GM12878 (cell line): Measurements from ENCODE around the gene NES. TPM values are rescaled to one million over a fixed set of nuclear protein-coding genes. Genes with fewer than 3 reads are reported as not detected.

ENCODE experiments used
- ATAC-seq: fragments of 200-7000 bp; cut with Tn5 transposase; 3 replicates; pipeline ENCODE4 v1.9.1; 2020; ENCODE audit warnings: mild to moderate bottlenecking, moderate library complexity
- BruUV-seq: library from RNA; stranded (reverse); fragments of 400-500 nt; replicated peaks from 2 replicates; lab custom pipeline; 2021; lab: Mats Ljungman, UMichigan
- CTCF ChIA-PET: fragments of 300-600 bp; sonication (Branson Sonifier 250); formaldehyde crosslinking; extraction: SDS; loops from one replicate; lab custom pipeline; 2021; ENCODE audit warnings: inconsistent platforms; lab: Yijun Ruan, JAX
- POLR2A ChIA-PET: fragments of 350-600 bp; formaldehyde crosslinking; extraction: SDS; loops from one replicate; lab custom pipeline; 2021; ENCODE audit warnings: inconsistent platforms; lab: Charles Lee
- RAD21 ChIA-PET: fragments of 300-600 bp; sonication (Branson Sonifier 250); formaldehyde crosslinking; loops from one replicate; lab custom pipeline; 2023; ENCODE audit warnings: antibody characterized with exemption; ENCODE audit not compliant: unreplicated experiment; lab: Charles Lee
- SMC1A ChIA-PET: fragments of 300-600 bp; sonication (Branson Sonifier 250); formaldehyde crosslinking; loops from one replicate; lab custom pipeline; 2023; ENCODE audit not compliant: unreplicated experiment, uncharacterized antibody; lab: Charles Lee
- DNase-seq: peaks from one replicate; pipeline ENCODE4 v3.0.0-alpha.2; 2011; ENCODE audit warnings: low read depth, low spot score
- FAIRE-seq: peaks from 3 replicates; lab custom pipeline; 2011; peaks lifted over from hg19 to GRCh38; lab: Jason Lieb, UNC
- H2AFZ ChIP-seq: 2 replicates; pipeline ENCODE4 v1.6.0; 2011; ENCODE audit warnings: low read depth, low read length, control low read depth; ENCODE audit not compliant: control insufficient read depth
- H3K27ac ChIP-seq: 2 replicates; pipeline ENCODE4 v1.5.1; 2011; ENCODE audit warnings: control low read depth; ENCODE audit not compliant: control insufficient read depth, insufficient read depth
- H3K27me3 ChIP-seq, 2 experiments: replicated peaks in 1 of 2; 2 replicates each; pipeline versions ENCODE4 v1.6.0 to v1.6.1; 2011; ENCODE audit warnings: low read length in 1 of 2; ENCODE audit not compliant: control insufficient read depth in 2 of 2, insufficient read depth in 2 of 2
- H3K36me3 ChIP-seq, 2 experiments: 2 replicates each; pipeline ENCODE4 v1.5.1; 2011; ENCODE audit warnings: low read length in 1 of 2; ENCODE audit not compliant: control insufficient read depth in 2 of 2, insufficient read depth in 2 of 2
- H3K4me1 ChIP-seq: 2 replicates; pipeline ENCODE4 v1.6.1; 2011; ENCODE audit warnings: mild to moderate bottlenecking, low read length, moderate library complexity, mixed read lengths; ENCODE audit not compliant: control insufficient read depth, insufficient read depth
- H3K4me2 ChIP-seq: 2 replicates; pipeline ENCODE4 v1.6.0; 2011; ENCODE audit warnings: control low read depth; ENCODE audit not compliant: control insufficient read depth, insufficient read depth
- H3K4me3 ChIP-seq: fragments of 200-600 bp; sonication (generic); 2 replicates; pipeline ENCODE4 v1.5.1; 2016
- H3K79me2 ChIP-seq: 2 replicates; pipeline ENCODE4 v1.6.0; 2011; ENCODE audit warnings: low read length; ENCODE audit not compliant: control insufficient read depth, insufficient read depth
- H3K9ac ChIP-seq: 2 replicates; pipeline ENCODE4 v1.8.0; 2011; ENCODE audit warnings: low read length, control low read depth, mixed read lengths; ENCODE audit not compliant: control insufficient read depth, insufficient read depth
- H3K9me3 ChIP-seq: replicated peaks from 3 replicates; pipeline ENCODE4 v1.5.1; 2011; ENCODE audit warnings: mild to moderate bottlenecking, low read length; ENCODE audit not compliant: control insufficient read depth, insufficient read depth
- H4K20me1 ChIP-seq: 2 replicates; pipeline ENCODE4 v1.6.0; 2011; ENCODE audit not compliant: control insufficient read depth, insufficient read depth
- BHLHE40 ChIP-seq, 2 experiments: fragments of 450-650 bp in 1 of 2; IDR thresholded peaks; 2 replicates each; pipeline ENCODE4 v1.6.1; 2011 to 2017; ENCODE audit warnings: low read depth in 2 of 2, borderline replicate concordance in 1 of 2, improper control_type of control experiment in 1 of 2, low read length in 1 of 2, mild to moderate bottlenecking in 1 of 2
- HDGF ChIP-seq: fragments of 450-650 bp; IDR thresholded peaks from 2 replicates; pipeline ENCODE4 v1.6.1; 2016; ENCODE audit warnings: antibody characterized with exemption
- IKZF1 ChIP-seq: fragments of 450-650 bp; conservative IDR thresholded peaks from 2 replicates; pipeline ENCODE4 v1.6.1; 2017; ENCODE audit warnings: antibody characterized with exemption, mild to moderate bottlenecking
- LARP7 ChIP-seq: fragments of 450-650 bp; IDR thresholded peaks from 2 replicates; pipeline ENCODE4 v1.6.1; 2017; ENCODE audit warnings: mild to moderate bottlenecking
- MXI1 ChIP-seq: fragments of 150-350 bp; IDR thresholded peaks from 2 replicates; pipeline ENCODE4 v1.6.1; 2011; ENCODE audit warnings: low read depth, mild to moderate bottlenecking, inconsistent platforms, low read length, improper control_type of control experiment
- NBN ChIP-seq: fragments of 450-650 bp; IDR thresholded peaks from 2 replicates; pipeline ENCODE4 v1.6.1; 2016
- NKRF ChIP-seq: fragments of 450-650 bp; conservative IDR thresholded peaks from 2 replicates; pipeline ENCODE4 v1.6.1; 2017; ENCODE audit warnings: mild to moderate bottlenecking, moderate library complexity
- RAD21 ChIP-seq: IDR thresholded peaks from 2 replicates; pipeline ENCODE4 v1.6.1; 2011; ENCODE audit warnings: mild to moderate bottlenecking, low read depth, low read length, moderate library complexity; ENCODE audit not compliant: insufficient read depth
- RELA ChIP-seq: fragments of 450-650 bp; IDR thresholded peaks from 2 replicates; pipeline ENCODE4 v1.8.0; 2014; ENCODE audit warnings: borderline replicate concordance; ENCODE audit not compliant: partially characterized antibody
- SMC3 ChIP-seq: IDR thresholded peaks from 2 replicates; pipeline ENCODE4 v1.6.1; 2011; ENCODE audit warnings: low read length, improper control_type of control experiment, borderline replicate concordance
- ZNF384 ChIP-seq: IDR thresholded peaks from 2 replicates; pipeline ENCODE4 v1.6.1; 2012; ENCODE audit warnings: low read depth, mild to moderate bottlenecking, low read length, improper control_type of control experiment, borderline replicate concordance
- WGBS: methylation state at CpG from one replicate; pipeline ENCODE4 v1.1.6; 2016; ENCODE audit warnings: low lambda C conversion rate; ENCODE audit not compliant: insufficient replicate concordance, insufficient coverage; ENCODE audit errors: missing lambda C conversion rate; 5-methylcytosine and 5-hydroxymethylcytosine counted together
- in situ Hi-C: fragments of 300-500 bp; cut with MboI; formaldehyde crosslinking; loops from 9 replicates; pipeline ENCODE4 v1.14.3; 2018; ENCODE audit warnings: mixed read lengths
- intact Hi-C: fragments of 100-400 bp; cut with micrococcal nuclease; formaldehyde crosslinking; loops from one replicate; pipeline ENCODE4 v1.14.2; 2022; ENCODE audit not compliant: unreplicated experiment
- polyA plus RNA-seq, 11 experiments: library from polyadenylated mRNA; depleted of rRNA in 4 of 11; unstranded in 6 of 11; stranded (reverse) in 5 of 11; fragments of >200 nt; fragmentation: Nextera tagmentation in 4 of 11; fragmentation: Illumina TruSeq in 1 of 11; extraction: Ambion mirVana in 4 of 11; extraction: Trizol in 1 of 11; gene quantifications; 1 replicate in 1 of 11; 2 replicates in 10 of 11; pipeline versions ENCODE4 v1.2.1 to v1.2.3, GENCODE V29; 2011 to 2016; ENCODE audit warnings: inconsistent platforms in 2 of 11, missing spikeins in 2 of 11, low read depth in 1 of 11
- total RNA-seq, 4 experiments: library from RNA; depleted of rRNA in 3 of 4; stranded (reverse); fragments of >200 nt in 3 of 4; fragmentation: Illumina TruSeq in 1 of 4; extraction: Trizol in 1 of 4; gene quantifications; 2 replicates each; pipeline versions ENCODE4 v1.2.1 to v1.2.3, GENCODE V29; 2013 to 2021
- TF ChIP-seq, protein P1 (sequence below): IDR thresholded peaks from 2 replicates; pipeline ENCODE4 v1.6.1; 2011; ENCODE audit warnings: borderline replicate concordance, low read depth, mild to moderate bottlenecking, moderate library complexity, mixed read lengths, low read length; ENCODE audit not compliant: insufficient read depth; ENCODE audit errors: extremely low read length
- TF ChIP-seq, protein P2 (sequence below), 3 experiments: IDR thresholded peaks in 2 of 3; conservative IDR thresholded peaks in 1 of 3; 2 replicates each; pipeline ENCODE4 v1.5.1; 2011; ENCODE audit warnings: low read depth in 3 of 3, low read length in 3 of 3, mild to moderate bottlenecking in 3 of 3, control low read depth in 2 of 3, moderate library complexity in 2 of 3, inconsistent platforms in 1 of 3, mixed read lengths in 1 of 3; ENCODE audit not compliant: control insufficient read depth in 2 of 3, insufficient read depth in 1 of 3; ENCODE audit errors: extremely low read depth in 1 of 3

The NES gene
- total and polyA plus RNA-seq, 10 of the 15 experiments (the other 5 are each of a cell fraction or from before 2014, with no cell fraction given), result under 0.01 to 0.15 (median 0.02) TPM; not detected in 4

- Histone ChIP-seq H3K27ac (peak overlapping the region; percentile 91), H3K36me3 (peaks cover 12 to 26% of the 10 kb centered on the region in 2 experiments), H3K27me3 (no peaks in the 10 kb centered on the region), H3K9ac (peak overlapping the region; percentile 98), H4K20me1 (peaks cover 7% of the 10 kb centered on the region), H3K4me1 (peaks cover 14% of the 10 kb centered on the region), H3K4me2 (peak overlapping the region; percentile 99), H2AFZ (no peak overlapping the region), H3K9me3 (no peaks in the 10 kb centered on the region), H3K4me3 (peak overlapping the region; percentile 100), H3K79me2 (peaks cover 77% of the 10 kb centered on the region)
- POLR2A ChIA-PET, result interaction anchor here (0.6 to 7.0 kb wide), 11 partner anchors 13 to 157 kb away, joined by 3 to 75 read pairs (median 8); partner anchors contain the start of genes HDGF, MRPL24, NTRK1 and PRCC
- in situ Hi-C loops (no loop called here), intact Hi-C loops (loop anchor here (1.0 to 10.0 kb wide), 6 partner anchors 26 to 164 kb away; partner anchors contain the start of gene NTRK1)
- CTCF ChIA-PET, result interaction anchor here (0.6 to 11.2 kb wide), 70 partner anchors 10 to 449 kb away, joined by 3 to 433 read pairs (median 6); partner anchors contain the start of genes CRABP2, HAPLN2, HDGF and INSRR
- under 1% methylated on average over 15 of the region's 15 CpGs for WGBS
- FAIRE-seq (peak; percentile 27), ATAC-seq (peak; percentile 49), DNase-seq (no peak)
- RAD21 ChIA-PET, result interaction anchor here (0.6 to 7.1 kb wide), 41 partner anchors 14 to 455 kb away, joined by 3 to 173 read pairs (median 7); partner anchors contain the start of genes CRABP2, HDGF, INSRR and MRPL24
- no TSS peak for BruUV-seq
- SMC1A ChIA-PET, result interaction anchor here (0.6 to 10.0 kb wide), 44 partner anchors 11 to 269 kb away, joined by 3 to 168 read pairs (median 7); partner anchors contain the start of genes CRABP2, HDGF, INSRR and MRPL24
- TF ChIP-seq ZNF384 (no peak), BHLHE40 (IDR thresholded peaks at IDR 0.05; ENCODE audit: borderline replicate concordance in 1 of 2, low read depth in 2 of 2, low read length in 1 of 2) (0 out of 4 replicates have a peak, but pooled peaks of 1 of the 2 experiments have one; percentile 5), NKRF (0 out of 2 replicates have a peak, but pooled peaks have one; percentile 45), SMC3 (peak; percentile 62; the same call in 1 of the 2 replicates), MXI1 (peak; percentile 33; the same call in 1 of the 2 replicates), RAD21 (peak; percentile 73), LARP7 (0 out of 2 replicates have a peak, but pooled peaks have one; percentile 47), IKZF1 (0 out of 2 replicates have a peak, but pooled peaks have one; percentile 7), HDGF (peak; percentile 67; the same call in 1 of the 2 replicates), RELA (peak; percentile 12), NBN (peak; percentile 36; the same call in 1 of the 2 replicates)
- TF ChIP-seq, protein P1, sequence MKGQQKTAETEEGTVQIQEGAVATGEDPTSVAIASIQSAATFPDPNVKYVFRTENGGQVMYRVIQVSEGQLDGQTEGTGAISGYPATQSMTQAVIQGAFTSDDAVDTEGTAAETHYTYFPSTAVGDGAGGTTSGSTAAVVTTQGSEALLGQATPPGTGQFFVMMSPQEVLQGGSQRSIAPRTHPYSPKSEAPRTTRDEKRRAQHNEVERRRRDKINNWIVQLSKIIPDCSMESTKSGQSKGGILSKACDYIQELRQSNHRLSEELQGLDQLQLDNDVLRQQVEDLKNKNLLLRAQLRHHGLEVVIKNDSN, result no peak
- TF ChIP-seq, protein P2, sequence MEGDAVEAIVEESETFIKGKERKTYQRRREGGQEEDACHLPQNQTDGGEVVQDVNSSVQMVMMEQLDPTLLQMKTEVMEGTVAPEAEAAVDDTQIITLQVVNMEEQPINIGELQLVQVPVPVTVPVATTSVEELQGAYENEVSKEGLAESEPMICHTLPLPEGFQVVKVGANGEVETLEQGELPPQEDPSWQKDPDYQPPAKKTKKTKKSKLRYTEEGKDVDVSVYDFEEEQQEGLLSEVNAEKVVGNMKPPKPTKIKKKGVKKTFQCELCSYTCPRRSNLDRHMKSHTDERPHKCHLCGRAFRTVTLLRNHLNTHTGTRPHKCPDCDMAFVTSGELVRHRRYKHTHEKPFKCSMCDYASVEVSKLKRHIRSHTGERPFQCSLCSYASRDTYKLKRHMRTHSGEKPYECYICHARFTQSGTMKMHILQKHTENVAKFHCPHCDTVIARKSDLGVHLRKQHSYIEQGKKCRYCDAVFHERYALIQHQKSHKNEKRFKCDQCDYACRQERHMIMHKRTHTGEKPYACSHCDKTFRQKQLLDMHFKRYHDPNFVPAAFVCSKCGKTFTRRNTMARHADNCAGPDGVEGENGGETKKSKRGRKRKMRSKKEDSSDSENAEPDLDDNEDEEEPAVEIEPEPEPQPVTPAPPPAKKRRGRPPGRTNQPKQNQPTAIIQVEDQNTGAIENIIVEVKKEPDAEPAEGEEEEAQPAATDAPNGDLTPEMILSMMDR (IDR thresholded peaks at IDR 0.05 in 2 of 3, conservative IDR thresholded peaks at IDR 0.05 in 1 of 3; ENCODE audit: control insufficient read depth in 2 of 3, extremely low read depth in 1 of 3, insufficient read depth in 1 of 3, low read depth in 3 of 3, low read length in 3 of 3), result peak; percentile 71 to 75 (median 72)
Observed at GRCh38 chr1:156726549-156727226, 49.5 kb upstream of the NES start.
